HCT116 (cell line): ENCODE results near the gene DRC7.

Experiments
- CTCF ChIP-seq, 3 experiments: fragments of 200-600 bp in 1 of 3; sonication (generic) in 1 of 3; IDR thresholded peaks in 2 of 3; conservative IDR thresholded peaks in 1 of 3; 2 replicates each; pipeline ENCODE4 v1.5.1; 2012 to 2017; ENCODE audit warnings: low read depth in 2 of 3, low read length in 2 of 3, antibody characterized with exemption in 1 of 3, borderline replicate concordance in 1 of 3, control low read depth in 1 of 3, mild to moderate bottlenecking in 1 of 3, mixed read lengths in 1 of 3, mixed run types in 1 of 3, moderate library complexity in 1 of 3; ENCODE audit not compliant: insufficient read depth in 1 of 3
- EZH2 ChIP-seq: fragments of 200-600 bp; sonication (generic); IDR thresholded peaks from 2 replicates; pipeline ENCODE4 v1.6.1; 2017; ENCODE audit warnings: antibody characterized with exemption, mixed run types
- POLR2A ChIP-seq: IDR thresholded peaks from 2 replicates; pipeline ENCODE4 v1.7.0; 2011; ENCODE audit warnings: borderline replicate concordance; ENCODE audit not compliant: insufficient read depth, insufficient read length; ENCODE audit errors: extremely low read depth
- POLR2AphosphoS5 ChIP-seq: IDR thresholded peaks from 2 replicates; pipeline ENCODE4 v1.6.1; 2011; ENCODE audit warnings: mild to moderate bottlenecking, low read depth, low read length, moderate library complexity
- SIN3A ChIP-seq: IDR thresholded peaks from 2 replicates; pipeline ENCODE4 v1.6.1; 2012; ENCODE audit warnings: low read depth

- TF ChIP-seq CTCF (IDR thresholded peaks at IDR 0.05 in 2 of 3, conservative IDR thresholded peaks at IDR 0.05 in 1 of 3; ENCODE audit: borderline replicate concordance in 1 of 3, insufficient read depth in 1 of 3, low read depth in 2 of 3, low read length in 2 of 3) (no peak), POLR2A (no peak), EZH2 (no peak), SIN3A (no peak), POLR2AphosphoS5 (no peak)
Measured at GRCh38 chr16:57722210-57722499, 27.5 kb downstream of the DRC7 start.
